Measurements from ENCODE around the gene BYSL. TPM values are rescaled to one million over a fixed set of nuclear protein-coding genes. Genes with fewer than 3 reads are reported as not detected.

The BYSL gene
- total and polyA plus RNA-seq, 9 of the 15 experiments (the other 6 are each of a cell fraction or from before 2014, with no cell fraction given), result 22.2 to 92.3 (median 53.4) TPM

DNA sequence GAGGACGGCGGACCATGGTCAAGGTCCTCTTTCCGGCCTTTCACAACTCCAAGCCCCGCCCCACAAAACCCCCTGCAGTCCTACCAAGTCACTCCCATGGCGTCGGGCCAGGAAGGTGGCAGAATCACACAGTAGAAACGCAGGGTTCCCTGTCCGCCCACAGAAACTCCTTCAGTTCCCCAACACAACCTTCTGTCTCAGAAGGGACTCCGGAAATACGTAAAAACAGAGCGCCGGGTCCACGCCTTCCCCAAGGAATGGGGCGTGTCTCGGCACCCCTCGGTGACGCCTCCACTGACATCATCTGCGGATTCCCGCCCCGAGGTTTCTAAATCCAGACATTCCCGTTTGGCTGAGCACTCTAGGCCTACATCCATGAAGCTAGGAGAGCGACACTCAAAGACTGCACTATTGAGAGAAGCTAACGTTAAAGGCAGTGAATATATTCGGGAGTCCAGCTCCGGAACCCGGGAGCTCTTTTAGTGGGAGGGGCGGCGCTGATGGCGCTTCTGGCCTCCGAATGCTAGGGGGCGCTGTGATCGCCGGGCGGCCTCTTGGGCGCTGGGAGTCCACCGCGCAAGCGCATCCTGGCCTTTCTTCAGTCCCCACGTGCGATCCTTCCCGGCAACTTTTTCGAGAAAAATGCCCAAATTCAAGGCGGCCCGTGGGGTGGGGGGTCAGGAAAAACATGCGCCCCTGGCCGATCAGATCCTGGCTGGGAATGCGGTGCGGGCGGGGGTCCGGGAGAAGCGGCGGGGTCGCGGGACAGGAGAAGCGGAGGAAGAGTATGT is at the start of gene BYSL, which contains the start of gene MED20 (continued):
- TF ChIP-seq, protein P1, sequence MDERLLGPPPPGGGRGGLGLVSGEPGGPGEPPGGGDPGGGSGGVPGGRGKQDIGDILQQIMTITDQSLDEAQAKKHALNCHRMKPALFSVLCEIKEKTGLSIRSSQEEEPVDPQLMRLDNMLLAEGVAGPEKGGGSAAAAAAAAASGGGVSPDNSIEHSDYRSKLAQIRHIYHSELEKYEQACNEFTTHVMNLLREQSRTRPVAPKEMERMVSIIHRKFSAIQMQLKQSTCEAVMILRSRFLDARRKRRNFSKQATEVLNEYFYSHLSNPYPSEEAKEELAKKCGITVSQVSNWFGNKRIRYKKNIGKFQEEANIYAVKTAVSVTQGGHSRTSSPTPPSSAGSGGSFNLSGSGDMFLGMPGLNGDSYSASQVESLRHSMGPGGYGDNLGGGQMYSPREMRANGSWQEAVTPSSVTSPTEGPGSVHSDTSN (CRISPR knock-in tag; IDR thresholded peaks at IDR 0.05; ENCODE audit: low read depth), result no peak
- TF ChIP-seq, protein P1 (tag; conservative IDR thresholded peaks at IDR 0.05; ENCODE audit: low read depth), result no peak
- TF ChIP-seq ZNF23 (CRISPR knock-in tag; IDR thresholded peaks at IDR 0.05), result no peak
- TF ChIP-seq KLF6 (CRISPR knock-in tag; IDR thresholded peaks at IDR 0.05; ENCODE audit: borderline replicate concordance), result peak; percentile 65; the same call in 1 of the 2 replicates
- 0 out of 2 replicates have a peak, but pooled peaks have one; percentile 31 for TF ChIP-seq ZNF263 (CRISPR knock-in tag; IDR thresholded peaks at IDR 0.05; ENCODE audit: borderline replicate concordance)
- no peak for TF ChIP-seq PRMT5 (CRISPR knock-in tag; IDR thresholded peaks at IDR 0.05)
- no peak for TF ChIP-seq ZNF589 (CRISPR knock-in tag; IDR thresholded peaks at IDR 0.05; ENCODE audit: low read depth)
- TF ChIP-seq SMC3 (conservative IDR thresholded peaks at IDR 0.05; ENCODE audit: insufficient read depth, low read depth, low read length), result peak; percentile 18; the same call in 1 of the 2 replicates
- no peak for TF ChIP-seq COPS2 (conservative IDR thresholded peaks at IDR 0.05)
- TF ChIP-seq SRF (CRISPR knock-in tag; IDR thresholded peaks at IDR 0.05), result 0 out of 4 replicates have a peak, but pooled peaks of 1 of the 2 experiments have one; percentile 41
- TF ChIP-seq, protein P2, sequence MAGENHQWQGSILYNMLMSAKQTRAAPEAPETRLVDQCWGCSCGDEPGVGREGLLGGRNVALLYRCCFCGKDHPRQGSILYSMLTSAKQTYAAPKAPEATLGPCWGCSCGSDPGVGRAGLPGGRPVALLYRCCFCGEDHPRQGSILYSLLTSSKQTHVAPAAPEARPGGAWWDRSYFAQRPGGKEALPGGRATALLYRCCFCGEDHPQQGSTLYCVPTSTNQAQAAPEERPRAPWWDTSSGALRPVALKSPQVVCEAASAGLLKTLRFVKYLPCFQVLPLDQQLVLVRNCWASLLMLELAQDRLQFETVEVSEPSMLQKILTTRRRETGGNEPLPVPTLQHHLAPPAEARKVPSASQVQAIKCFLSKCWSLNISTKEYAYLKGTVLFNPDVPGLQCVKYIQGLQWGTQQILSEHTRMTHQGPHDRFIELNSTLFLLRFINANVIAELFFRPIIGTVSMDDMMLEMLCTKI (IDR thresholded peaks at IDR 0.05; ENCODE audit: partially characterized antibody), result no peak
- TF ChIP-seq, protein P3, sequence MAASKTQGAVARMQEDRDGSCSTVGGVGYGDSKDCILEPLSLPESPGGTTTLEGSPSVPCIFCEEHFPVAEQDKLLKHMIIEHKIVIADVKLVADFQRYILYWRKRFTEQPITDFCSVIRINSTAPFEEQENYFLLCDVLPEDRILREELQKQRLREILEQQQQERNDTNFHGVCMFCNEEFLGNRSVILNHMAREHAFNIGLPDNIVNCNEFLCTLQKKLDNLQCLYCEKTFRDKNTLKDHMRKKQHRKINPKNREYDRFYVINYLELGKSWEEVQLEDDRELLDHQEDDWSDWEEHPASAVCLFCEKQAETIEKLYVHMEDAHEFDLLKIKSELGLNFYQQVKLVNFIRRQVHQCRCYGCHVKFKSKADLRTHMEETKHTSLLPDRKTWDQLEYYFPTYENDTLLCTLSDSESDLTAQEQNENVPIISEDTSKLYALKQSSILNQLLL (CRISPR knock-in tag; IDR thresholded peaks at IDR 0.05; ENCODE audit: borderline replicate concordance), result no peak
- TF ChIP-seq, protein P4, sequence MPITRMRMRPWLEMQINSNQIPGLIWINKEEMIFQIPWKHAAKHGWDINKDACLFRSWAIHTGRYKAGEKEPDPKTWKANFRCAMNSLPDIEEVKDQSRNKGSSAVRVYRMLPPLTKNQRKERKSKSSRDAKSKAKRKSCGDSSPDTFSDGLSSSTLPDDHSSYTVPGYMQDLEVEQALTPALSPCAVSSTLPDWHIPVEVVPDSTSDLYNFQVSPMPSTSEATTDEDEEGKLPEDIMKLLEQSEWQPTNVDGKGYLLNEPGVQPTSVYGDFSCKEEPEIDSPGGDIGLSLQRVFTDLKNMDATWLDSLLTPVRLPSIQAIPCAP (CRISPR knock-in tag; IDR thresholded peaks at IDR 0.05; ENCODE audit: borderline replicate concordance), result no peak
- TF ChIP-seq, protein P5, sequence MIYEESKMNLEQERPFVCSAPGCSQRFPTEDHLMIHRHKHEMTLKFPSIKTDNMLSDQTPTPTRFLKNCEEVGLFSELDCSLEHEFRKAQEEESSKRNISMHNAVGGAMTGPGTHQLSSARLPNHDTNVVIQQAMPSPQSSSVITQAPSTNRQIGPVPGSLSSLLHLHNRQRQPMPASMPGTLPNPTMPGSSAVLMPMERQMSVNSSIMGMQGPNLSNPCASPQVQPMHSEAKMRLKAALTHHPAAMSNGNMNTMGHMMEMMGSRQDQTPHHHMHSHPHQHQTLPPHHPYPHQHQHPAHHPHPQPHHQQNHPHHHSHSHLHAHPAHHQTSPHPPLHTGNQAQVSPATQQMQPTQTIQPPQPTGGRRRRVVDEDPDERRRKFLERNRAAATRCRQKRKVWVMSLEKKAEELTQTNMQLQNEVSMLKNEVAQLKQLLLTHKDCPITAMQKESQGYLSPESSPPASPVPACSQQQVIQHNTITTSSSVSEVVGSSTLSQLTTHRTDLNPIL (CRISPR knock-in tag; IDR thresholded peaks at IDR 0.05), result no peak
- peak; percentile 80 for TF ChIP-seq POLR2H (tag; IDR thresholded peaks at IDR 0.05; ENCODE audit: low read depth)
- peak; percentile 60 for TF ChIP-seq NR2C1 (IDR thresholded peaks at IDR 0.05)
- TF ChIP-seq NR2C1 (tag; IDR thresholded peaks at IDR 0.05), result no peak
- TF ChIP-seq POLR2AphosphoS5 (IDR thresholded peaks at IDR 0.05; ENCODE audit: control insufficient read depth, insufficient read depth, low read depth, low read length), result peak; percentile 80
- TF ChIP-seq EWSR1 (IDR thresholded peaks at IDR 0.05; ENCODE audit: borderline replicate concordance, low read depth, partially characterized antibody), result no peak
